HG02571 (cell line): ENCODE data around the gene MAN1C1.
"Not testable (repeated sequence)": the region's sequence is repeated elsewhere in the genome, so short reads cannot be mapped to it uniquely, and the experiment has no call there.

ENCODE experiments used
- ATAC-seq: cut with Tn5 transposase; IDR thresholded peaks from one replicate; pipeline ENCODE4 v1.9.1; 2021; ENCODE audit warnings: mild to moderate bottlenecking, moderate library complexity; ENCODE audit not compliant: unreplicated experiment

Gene MAN1C1

DNA sequence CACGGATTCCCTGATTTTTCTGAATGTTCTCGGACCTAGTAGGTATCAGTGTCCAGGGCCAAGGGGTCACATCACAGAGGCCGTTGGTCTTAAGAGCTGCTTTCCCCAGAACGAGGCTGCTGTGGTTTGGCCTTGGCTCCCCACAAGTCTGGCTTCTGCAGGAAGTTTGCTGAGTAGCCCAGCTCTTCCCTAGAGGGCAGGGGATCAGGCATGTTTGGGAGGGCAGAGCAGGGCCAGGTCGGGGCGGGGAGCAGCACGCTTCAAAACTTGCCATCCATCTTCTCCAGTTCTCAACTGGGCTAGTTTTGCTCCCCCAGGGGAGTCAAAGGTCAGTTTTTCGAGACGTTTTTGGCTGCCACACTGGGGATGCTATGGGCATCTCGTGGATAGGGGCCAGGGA, 37.0 kb downstream of the MAN1C1 start:
- no peak for ATAC-seq

DNA sequence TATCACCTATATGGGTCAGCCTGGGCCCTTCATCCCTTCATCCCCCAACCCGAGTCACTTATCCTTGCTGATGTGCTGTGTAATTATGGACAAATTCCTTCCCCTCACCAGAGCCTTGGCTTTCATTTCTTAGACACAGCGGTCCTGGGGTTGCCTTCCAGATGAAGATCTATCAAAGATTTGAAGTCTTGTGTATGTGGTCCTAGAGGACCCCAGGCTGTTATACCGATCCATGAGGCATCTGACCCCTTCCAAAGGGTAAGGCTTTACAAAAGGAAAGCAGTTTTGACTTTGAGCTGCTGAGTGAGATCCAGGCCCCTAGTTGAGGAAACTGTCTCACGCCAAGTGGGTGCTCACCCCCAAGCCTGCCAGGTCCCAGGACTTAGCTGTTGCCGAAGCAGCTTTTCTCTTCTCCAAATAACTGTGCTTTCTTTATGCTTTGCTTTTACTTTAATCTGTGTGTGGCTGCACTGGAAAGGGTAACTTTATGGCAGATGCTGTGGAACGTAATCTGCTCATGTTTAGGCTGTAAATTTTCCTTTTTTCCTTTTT, 37.6 kb downstream of the MAN1C1 start:
- no peak for ATAC-seq

- no peak for ATAC-seq
Measured at GRCh38 chr1:25657121-25657882, 40.7 kb downstream of the MAN1C1 start.

DNA sequence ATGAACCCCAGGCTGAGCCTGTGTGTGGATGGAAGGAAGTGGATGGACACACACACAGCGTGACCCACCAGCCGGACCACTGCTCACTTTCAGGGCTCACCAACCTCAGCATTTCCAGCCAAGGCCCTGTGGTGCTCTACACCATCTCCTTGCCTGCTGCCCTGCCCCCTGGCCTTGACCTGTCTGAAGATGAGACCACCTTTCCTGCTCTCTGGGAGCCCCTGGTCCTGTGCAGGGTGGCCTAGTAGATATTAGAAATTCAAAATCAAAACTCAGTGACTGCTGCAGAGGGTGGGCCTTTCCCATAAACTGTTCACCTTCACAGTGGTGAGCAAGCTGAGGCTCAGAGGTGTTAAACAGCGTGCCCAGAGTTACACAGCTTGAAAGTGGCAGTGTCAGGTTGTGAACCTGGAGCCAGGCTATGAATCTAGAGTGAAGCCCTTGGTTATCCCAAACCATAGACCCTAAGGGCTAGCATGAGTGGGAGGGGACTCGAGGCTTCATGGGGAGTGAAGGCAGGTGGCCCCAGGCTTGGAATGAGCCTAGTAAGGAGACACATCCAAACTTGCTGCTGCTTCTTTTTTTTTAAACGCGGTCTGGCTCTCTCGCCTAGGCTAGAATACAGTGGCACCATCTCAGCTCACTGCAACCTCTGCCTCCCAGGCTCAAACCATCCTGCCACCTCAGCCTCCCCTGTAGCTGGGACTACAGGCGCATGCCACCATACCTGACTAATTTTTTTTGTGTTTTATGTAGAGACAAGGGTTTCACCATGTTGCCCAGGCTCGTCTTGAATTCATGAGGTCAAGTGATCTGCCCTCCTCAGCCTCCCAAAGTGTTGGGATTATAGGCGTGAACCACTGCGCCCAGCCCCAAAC, 41.5 kb downstream of the MAN1C1 start:
- no peak for ATAC-seq

GRCh38 chr1:25658791-25659431, 42.3 kb downstream of the MAN1C1 start:
- no peak for ATAC-seq

- ATAC-seq = no peak
Measured at GRCh38 chr1:25661043-25661815, 44.6 kb downstream of the MAN1C1 start.

- ATAC-seq = no peak
Measured at GRCh38 chr1:25662061-25662460, 45.5 kb downstream of the MAN1C1 start.

DNA sequence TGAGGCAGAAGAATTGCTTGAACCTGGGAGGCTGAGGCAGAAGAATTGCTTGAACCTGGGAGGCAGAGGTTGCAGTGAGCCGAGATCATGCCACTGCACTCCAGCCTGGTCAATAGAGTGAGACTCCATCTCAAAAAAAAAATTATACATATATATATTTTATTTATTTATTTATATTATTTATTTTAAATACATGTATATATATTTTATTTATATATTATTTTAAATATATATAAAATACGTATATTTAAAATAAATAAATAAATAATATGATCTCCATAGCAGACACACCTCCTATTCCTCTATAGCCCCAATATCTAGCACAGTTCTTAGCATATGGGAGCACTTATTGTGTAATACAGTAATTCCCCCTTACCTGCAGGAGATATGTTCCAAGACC, 46.4 kb downstream of the MAN1C1 start:
- not testable (repeated sequence) for ATAC-seq

DNA sequence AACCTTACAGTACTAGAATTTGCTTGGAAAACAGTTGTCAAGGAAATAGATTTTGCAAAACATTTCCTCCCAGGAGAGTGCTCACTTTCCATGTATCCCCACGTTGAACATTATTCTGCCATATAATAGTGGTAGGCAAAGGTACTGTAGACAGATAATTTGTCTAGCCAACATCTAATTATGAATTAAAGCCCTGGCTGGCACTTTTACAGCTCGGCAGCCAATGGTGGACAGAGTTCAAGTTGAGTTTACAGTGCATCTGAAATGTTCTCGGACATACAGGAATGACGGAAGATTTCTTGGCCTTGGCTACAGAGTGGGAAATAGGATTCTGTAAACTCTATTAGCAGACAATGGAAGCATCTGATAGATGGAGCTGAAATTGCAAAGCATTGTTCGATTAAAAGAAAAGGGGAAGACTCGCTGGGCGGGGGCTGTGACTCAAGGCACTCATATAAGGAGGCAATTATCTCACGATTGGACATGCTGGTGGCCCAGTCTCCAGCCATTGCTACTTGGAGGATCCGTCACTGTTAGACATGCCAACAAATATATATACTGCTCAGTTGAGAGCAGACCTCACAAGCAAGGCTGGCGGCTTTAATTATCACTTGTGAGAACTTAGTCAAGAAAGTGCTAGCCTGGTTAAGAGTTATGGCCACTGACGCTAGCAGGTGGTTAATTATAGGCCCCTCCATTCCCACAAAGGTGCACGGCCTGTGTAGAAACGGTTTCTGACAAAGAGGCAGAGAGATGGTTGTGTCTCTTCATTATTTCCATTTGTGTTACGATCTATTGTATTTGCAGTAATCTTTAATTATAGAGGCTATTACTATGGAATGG, 48.0 kb downstream of the MAN1C1 start:
- ATAC-seq = no peak

DNA sequence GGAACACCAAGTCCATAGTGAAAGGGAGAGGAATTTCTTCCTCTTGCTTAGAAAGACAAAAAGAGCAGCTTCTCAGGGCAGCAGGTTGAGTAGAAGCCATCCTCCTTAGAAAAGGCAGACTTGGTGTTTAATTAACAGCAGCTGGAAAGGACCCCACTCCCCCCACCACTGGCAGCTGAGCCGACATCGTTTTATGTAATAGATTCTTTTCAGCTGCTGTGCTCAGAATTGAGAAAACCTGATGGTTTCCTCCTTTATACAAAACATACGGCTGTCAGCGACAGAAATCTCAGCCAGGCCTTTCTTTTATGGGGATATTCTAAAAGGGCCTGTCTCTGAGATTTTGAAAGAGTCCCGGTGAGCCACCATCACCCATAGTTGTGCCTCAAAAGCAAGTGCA, 49.9 kb downstream of the MAN1C1 start:
- ATAC-seq = no peak

GRCh38 chr1:25668931-25669573, 52.5 kb downstream of the MAN1C1 start:
- ATAC-seq = no peak

- no peak for ATAC-seq
Measured at GRCh38 chr1:25669781-25670567, 53.4 kb downstream of the MAN1C1 start.

GRCh38 chr1:25671929-25672328, 55.3 kb downstream of the MAN1C1 start:
- no peak for ATAC-seq

- no peak for ATAC-seq
Measured at GRCh38 chr1:25672763-25673409, 56.3 kb downstream of the MAN1C1 start.

GRCh38 chr1:25673456-25673855, 56.9 kb downstream of the MAN1C1 start:
- ATAC-seq = no peak

- ATAC-seq = no peak
Measured at GRCh38 chr1:25673962-25674806, 57.6 kb downstream of the MAN1C1 start.

- ATAC-seq = no peak
Measured at GRCh38 chr1:25674807-25675084, 58.2 kb downstream of the MAN1C1 start.
